PC-9 (cell line): ENCODE measurements around the gene HSD17B14. TPM values are rescaled to one million over a fixed set of nuclear protein-coding genes. Genes with fewer than 3 reads are reported as not detected.
A peak's percentile ranks its signal among the peaks of the same experiment; 100 is the strongest.
"Not testable (repeated sequence)": the region's sequence is repeated elsewhere in the genome, so short reads cannot be mapped to it uniquely, and the experiment has no call there.

Source experiments
- BruUV-seq: library from RNA; stranded (reverse); fragments of 400-500 nt; replicated peaks from 2 replicates; lab custom pipeline; 2021; lab: Mats Ljungman, UMichigan
- CTCF ChIA-PET: fragments of 300-600 bp; sonication (Branson Sonifier 250); formaldehyde crosslinking; loops from one replicate; lab custom pipeline; 2022; ENCODE audit warnings: antibody characterized with exemption; lab: Charles Lee
- POLR2A ChIA-PET: fragments of 300-600 bp; sonication (Branson Sonifier 250); formaldehyde crosslinking; loops from one replicate; lab custom pipeline; 2022; ENCODE audit warnings: antibody characterized with exemption; ENCODE audit not compliant: unreplicated experiment; lab: Charles Lee
- DNase-seq, 2 experiments: peaks; one replicate each; pipeline versions ENCODE4 v3.0.0 to v3.0.0-alpha.2; 2015 to 2022; ENCODE audit warnings: mixed read lengths in 1 of 2
- H2AFZ ChIP-seq: fragments of 200-600 bp; sonication (generic); 2 replicates; pipeline ENCODE4 v1.8.1; 2017; ENCODE audit warnings: antibody characterized with exemption
- H3F3A ChIP-seq: fragments of 200-600 bp; sonication (generic); 2 replicates; pipeline ENCODE4 v1.8.1; 2017; ENCODE audit warnings: antibody characterized with exemption, mild to moderate bottlenecking, low read depth; ENCODE audit not compliant: insufficient read depth
- H3K27ac ChIP-seq: fragments of 200-600 bp; sonication (generic); 2 replicates; pipeline ENCODE4 v1.6.1; 2016; ENCODE audit warnings: mixed run types
- H3K27me3 ChIP-seq: fragments of 200-600 bp; sonication (generic); 2 replicates; pipeline ENCODE4 v1.6.1; 2016; ENCODE audit warnings: low read depth, mixed run types; ENCODE audit not compliant: insufficient read depth
- H3K36me3 ChIP-seq: fragments of 200-600 bp; sonication (generic); 2 replicates; pipeline ENCODE4 v1.6.1; 2016; ENCODE audit warnings: low read depth, mixed run types
- H3K4me1 ChIP-seq: fragments of 200-600 bp; sonication (generic); replicated peaks from 2 replicates; pipeline ENCODE4 v1.6.1; 2016; ENCODE audit warnings: mixed run types; ENCODE audit not compliant: insufficient read depth
- H3K4me2 ChIP-seq: fragments of 200-600 bp; sonication (generic); 2 replicates; pipeline ENCODE4 v1.6.1; 2017; ENCODE audit warnings: mixed run types
- H3K4me3 ChIP-seq: fragments of 200-600 bp; sonication (generic); 2 replicates; pipeline ENCODE4 v1.6.1; 2016; ENCODE audit warnings: mixed run types
- H3K79me2 ChIP-seq: fragments of 200-600 bp; sonication (generic); 2 replicates; pipeline ENCODE4 v1.6.1; 2017; ENCODE audit warnings: low read depth, mixed run types
- H3K9me2 ChIP-seq: fragments of 200-600 bp; sonication (generic); 2 replicates; pipeline ENCODE4 v1.8.1; 2017; ENCODE audit warnings: mild to moderate bottlenecking; ENCODE audit not compliant: insufficient read depth
- H3K9me3 ChIP-seq: fragments of 200-600 bp; sonication (generic); 2 replicates; pipeline ENCODE4 v1.8.1; 2016; ENCODE audit warnings: low read depth; ENCODE audit not compliant: insufficient read depth
- H4K20me1 ChIP-seq: fragments of 200-600 bp; sonication (generic); 2 replicates; pipeline ENCODE4 v1.8.1; 2017; ENCODE audit not compliant: insufficient read depth
- EZH2 ChIP-seq: fragments of 200-600 bp; sonication (generic); IDR thresholded peaks from 2 replicates; pipeline ENCODE4 v1.8.0; 2017; ENCODE audit warnings: antibody characterized with exemption, low read depth
- intact Hi-C: fragments of 100-400 bp; cut with micrococcal nuclease; formaldehyde crosslinking; loops from one replicate; pipeline ENCODE4 v1.10.0; 2022; ENCODE audit not compliant: unreplicated experiment
- total RNA-seq: library from RNA; stranded (reverse); gene quantifications from 2 replicates; pipeline ENCODE4 v1.2.3, GENCODE V29; 2021
- TF ChIP-seq, protein P1 (sequence below): fragments of 200-600 bp; sonication (generic); conservative IDR thresholded peaks from 2 replicates; pipeline ENCODE4 v1.6.1; 2017; ENCODE audit warnings: mixed run types, antibody characterized with exemption, mild to moderate bottlenecking, moderate library complexity

The HSD17B14 gene
- total RNA-seq, 1 experiment from 2014 or later, result 20.7 TPM

GRCh38 chr19:48852292-48852691 is 16.0 kb upstream of the HSD17B14 start:
- Histone ChIP-seq H3K36me3 (no peaks in the 10 kb centered on the region), H3K4me1 (0 out of 2 replicates have a peak, but pooled peaks cover 4% of the 10 kb centered on the region), H3K9me3 (no peaks in the 10 kb centered on the region), H3F3A (peaks cover 13% of the 10 kb centered on the region), H3K4me3 (no peak overlapping the region), H3K27me3 (no peaks in the 10 kb centered on the region), H3K9me2 (no peaks in the 10 kb centered on the region; the same call in 1 of the 2 replicates), H4K20me1 (no peaks in the 10 kb centered on the region), H2AFZ (no peak overlapping the region), H3K4me2 (no peak overlapping the region), H3K27ac (no peak overlapping the region), H3K79me2 (no peaks in the 10 kb centered on the region)
- POLR2A ChIA-PET, result interaction anchor here (0.5 kb wide), 1 partner anchor 63 kb away, joined by 3 read pairs; no protein-coding TSS in a partner anchor
- BruUV-seq, result no TSS peak
- no peak for DNase-seq
- TF ChIP-seq, protein P1, sequence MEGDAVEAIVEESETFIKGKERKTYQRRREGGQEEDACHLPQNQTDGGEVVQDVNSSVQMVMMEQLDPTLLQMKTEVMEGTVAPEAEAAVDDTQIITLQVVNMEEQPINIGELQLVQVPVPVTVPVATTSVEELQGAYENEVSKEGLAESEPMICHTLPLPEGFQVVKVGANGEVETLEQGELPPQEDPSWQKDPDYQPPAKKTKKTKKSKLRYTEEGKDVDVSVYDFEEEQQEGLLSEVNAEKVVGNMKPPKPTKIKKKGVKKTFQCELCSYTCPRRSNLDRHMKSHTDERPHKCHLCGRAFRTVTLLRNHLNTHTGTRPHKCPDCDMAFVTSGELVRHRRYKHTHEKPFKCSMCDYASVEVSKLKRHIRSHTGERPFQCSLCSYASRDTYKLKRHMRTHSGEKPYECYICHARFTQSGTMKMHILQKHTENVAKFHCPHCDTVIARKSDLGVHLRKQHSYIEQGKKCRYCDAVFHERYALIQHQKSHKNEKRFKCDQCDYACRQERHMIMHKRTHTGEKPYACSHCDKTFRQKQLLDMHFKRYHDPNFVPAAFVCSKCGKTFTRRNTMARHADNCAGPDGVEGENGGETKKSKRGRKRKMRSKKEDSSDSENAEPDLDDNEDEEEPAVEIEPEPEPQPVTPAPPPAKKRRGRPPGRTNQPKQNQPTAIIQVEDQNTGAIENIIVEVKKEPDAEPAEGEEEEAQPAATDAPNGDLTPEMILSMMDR, result no peak
- no peak for TF ChIP-seq EZH2
- CTCF ChIA-PET, result no interaction called here
- intact Hi-C loops, result no loop called here

- H3K27me3 ChIP-seq, H3K9me3 ChIP-seq, POLR2A ChIA-PET, H2AFZ ChIP-seq, H3K4me2 ChIP-seq, DNase-seq, H3K9me2 ChIP-seq, H3K4me1 ChIP-seq, BruUV-seq, CTCF ChIA-PET, H3K27ac ChIP-seq, H4K20me1 ChIP-seq, H3K79me2 ChIP-seq, H3K4me3 ChIP-seq, H3K36me3 ChIP-seq, intact Hi-C loops: not testable (repeated sequence)
- H3F3A ChIP-seq, result peaks cover 18% of the 10 kb centered on the region
These were observed 10.4 kb upstream of the HSD17B14 start for GRCh38 chr19:48846659-48847058.

- Histone ChIP-seq H3K4me2 (no peak overlapping the region), H2AFZ (no peak overlapping the region), H4K20me1 (no peaks in the 10 kb centered on the region), H3K27ac (no peak overlapping the region), H3K27me3 (no peaks in the 10 kb centered on the region), H3K9me3 (no peaks in the 10 kb centered on the region), H3K36me3 (no peaks in the 10 kb centered on the region), H3K4me1 (no peaks in the 10 kb centered on the region), H3F3A (peaks cover 18% of the 10 kb centered on the region), H3K79me2 (no peaks in the 10 kb centered on the region), H3K4me3 (no peak overlapping the region), H3K9me2 (no peaks in the 10 kb centered on the region)
- DNase-seq, result no peak
- CTCF ChIA-PET, result no interaction called here
- POLR2A ChIA-PET, result no interaction called here
- intact Hi-C loops, result no loop called here
- no TSS peak for BruUV-seq
- TF ChIP-seq, protein P1, result no peak
- no peak for TF ChIP-seq EZH2
These were observed 9.1 kb upstream of the HSD17B14 start for GRCh38 chr19:48845384-48845783.

- no TSS peak for BruUV-seq
These were observed 8.2 kb upstream of the HSD17B14 start for GRCh38 chr19:48844472-48844871.

More at GRCh38 chr19:48844472-48844871, 8.2 kb upstream of the HSD17B14 start:
- TF ChIP-seq, protein P1, result peak; percentile 55
- TF ChIP-seq EZH2, result no peak
- H3K9me2 ChIP-seq, result no peaks in the 10 kb centered on the region
- no peaks in the 10 kb centered on the region for H4K20me1 ChIP-seq
- no peak overlapping the region for H3K27ac ChIP-seq
- intact Hi-C loops, result no loop called here
- no peaks in the 10 kb centered on the region for H3K36me3 ChIP-seq
- CTCF ChIA-PET, result interaction anchor here (0.6 to 1.7 kb wide), 10 partner anchors 23 to 283 kb away, joined by 3 to 11 read pairs (median 4); partner anchors contain the start of genes BAX and NTF4
- H3K4me3 ChIP-seq, result no peak overlapping the region
- no peaks in the 10 kb centered on the region for H3K27me3 ChIP-seq
- H3K79me2 ChIP-seq, result no peaks in the 10 kb centered on the region
- H3K4me2 ChIP-seq, result no peak overlapping the region
- H3K9me3 ChIP-seq, result no peaks in the 10 kb centered on the region
- POLR2A ChIA-PET, result interaction anchor here (0.7 kb wide), 1 partner anchor 339 kb away, joined by 13 read pairs; no protein-coding TSS in a partner anchor
- H3F3A ChIP-seq, result peaks cover 14% of the 10 kb centered on the region; the same call in 1 of the 2 replicates
- H3K4me1 ChIP-seq, result no peaks in the 10 kb centered on the region
- DNase-seq, result peak in 1 of 2 experiments; percentile 89
- H2AFZ ChIP-seq, result no peak overlapping the region
